ENCODE data around the gene DUSP6. TPM values are rescaled to one million over a fixed set of nuclear protein-coding genes. Genes with fewer than 3 reads are reported as not detected.

Gene DUSP6
- total and polyA plus RNA-seq, 2 of the 13 experiments (the other 11 are each of a cell fraction or from before 2014, with no cell fraction given) = 40.9 to 161 TPM

DNA sequence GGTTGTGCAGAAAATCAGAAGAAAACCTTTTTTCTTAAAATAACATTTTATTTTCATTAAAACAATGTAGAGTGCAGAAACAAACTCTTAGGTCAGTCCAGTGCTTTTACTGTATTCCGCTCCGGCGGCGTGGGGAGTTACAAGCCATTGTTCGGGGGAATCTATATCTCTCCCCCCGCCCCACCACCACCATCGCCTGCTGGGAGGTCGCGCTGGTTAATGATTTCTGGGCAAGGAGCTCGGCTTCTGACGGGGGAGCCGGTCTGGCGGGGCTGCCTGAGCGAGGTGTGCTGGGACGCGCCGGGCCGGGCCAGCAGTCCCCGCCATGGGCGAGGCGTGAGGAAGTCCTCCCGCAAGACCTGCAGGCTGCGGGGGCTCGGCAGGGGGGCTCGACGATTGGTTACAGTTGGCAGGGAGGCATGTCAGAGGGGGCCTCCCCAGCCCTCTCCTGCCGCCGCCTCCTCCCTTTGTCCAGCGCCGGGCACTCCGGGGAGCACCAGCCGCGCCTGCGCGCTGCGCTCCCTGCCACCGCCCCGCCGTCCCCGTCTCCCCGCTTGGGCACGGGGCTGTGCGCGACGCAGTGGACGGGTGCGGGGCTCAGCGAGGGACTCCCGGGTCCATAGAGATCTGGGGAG, 1.0 kb upstream of the DUSP6 start (continued):
- TF ChIP-seq, protein P1, sequence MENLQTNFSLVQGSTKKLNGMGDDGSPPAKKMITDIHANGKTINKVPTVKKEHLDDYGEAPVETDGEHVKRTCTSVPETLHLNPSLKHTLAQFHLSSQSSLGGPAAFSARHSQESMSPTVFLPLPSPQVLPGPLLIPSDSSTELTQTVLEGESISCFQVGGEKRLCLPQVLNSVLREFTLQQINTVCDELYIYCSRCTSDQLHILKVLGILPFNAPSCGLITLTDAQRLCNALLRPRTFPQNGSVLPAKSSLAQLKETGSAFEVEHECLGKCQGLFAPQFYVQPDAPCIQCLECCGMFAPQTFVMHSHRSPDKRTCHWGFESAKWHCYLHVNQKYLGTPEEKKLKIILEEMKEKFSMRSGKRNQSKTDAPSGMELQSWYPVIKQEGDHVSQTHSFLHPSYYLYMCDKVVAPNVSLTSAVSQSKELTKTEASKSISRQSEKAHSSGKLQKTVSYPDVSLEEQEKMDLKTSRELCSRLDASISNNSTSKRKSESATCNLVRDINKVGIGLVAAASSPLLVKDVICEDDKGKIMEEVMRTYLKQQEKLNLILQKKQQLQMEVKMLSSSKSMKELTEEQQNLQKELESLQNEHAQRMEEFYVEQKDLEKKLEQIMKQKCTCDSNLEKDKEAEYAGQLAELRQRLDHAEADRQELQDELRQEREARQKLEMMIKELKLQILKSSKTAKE (CRISPR knock-in tag; IDR thresholded peaks at IDR 0.05; ENCODE audit: borderline replicate concordance) = no peak
- no peak; the same call in 1 of the 2 replicates for TF ChIP-seq PAX8 (CRISPR knock-in tag; IDR thresholded peaks at IDR 0.05; ENCODE audit: borderline replicate concordance)
- TF ChIP-seq ZNF839 (CRISPR knock-in tag; IDR thresholded peaks at IDR 0.05; ENCODE audit: borderline replicate concordance) = 0 out of 2 replicates have a peak, but pooled peaks have one; percentile 14
- no peak for TF ChIP-seq MBD4 (IDR thresholded peaks at IDR 0.05; ENCODE audit: borderline replicate concordance, low read length)
- TF ChIP-seq TOE1 (CRISPR knock-in tag; IDR thresholded peaks at IDR 0.05) = no peak
- TF ChIP-seq ZNF879 (CRISPR knock-in tag; IDR thresholded peaks at IDR 0.05) = peak; percentile 76; the same call in 1 of the 2 replicates
- TF ChIP-seq ZFP82 (CRISPR knock-in tag; IDR thresholded peaks at IDR 0.05; ENCODE audit: borderline replicate concordance) = peak; percentile 75; the same call in 1 of the 2 replicates
- peak; percentile 98 for TF ChIP-seq ZSCAN22 (CRISPR knock-in tag; IDR thresholded peaks at IDR 0.05)
- peak; percentile 88; the same call in 1 of the 2 replicates for TF ChIP-seq ZNF501 (CRISPR knock-in tag; IDR thresholded peaks at IDR 0.05)
- TF ChIP-seq, protein P2, sequence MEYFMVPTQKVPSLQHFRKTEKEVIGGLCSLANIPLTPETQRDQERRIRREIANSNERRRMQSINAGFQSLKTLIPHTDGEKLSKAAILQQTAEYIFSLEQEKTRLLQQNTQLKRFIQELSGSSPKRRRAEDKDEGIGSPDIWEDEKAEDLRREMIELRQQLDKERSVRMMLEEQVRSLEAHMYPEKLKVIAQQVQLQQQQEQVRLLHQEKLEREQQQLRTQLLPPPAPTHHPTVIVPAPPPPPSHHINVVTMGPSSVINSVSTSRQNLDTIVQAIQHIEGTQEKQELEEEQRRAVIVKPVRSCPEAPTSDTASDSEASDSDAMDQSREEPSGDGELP (IDR thresholded peaks at IDR 0.05; ENCODE audit: borderline replicate concordance, low read depth) = peak; percentile 6; the same call in 1 of the 2 replicates
- TF ChIP-seq ZNF343 (CRISPR knock-in tag; IDR thresholded peaks at IDR 0.05) = peak; percentile 24; the same call in 1 of the 2 replicates
- TF ChIP-seq ZNF768 (CRISPR knock-in tag; IDR thresholded peaks at IDR 0.05) = peak; percentile 35; the same call in 1 of the 2 replicates
- peak; percentile 76; the same call in 1 of the 2 replicates for TF ChIP-seq ZFP90 (CRISPR knock-in tag; IDR thresholded peaks at IDR 0.05; ENCODE audit: borderline replicate concordance)
- TF ChIP-seq ZNF558 (CRISPR knock-in tag; IDR thresholded peaks at IDR 0.05; ENCODE audit: borderline replicate concordance) = 0 out of 2 replicates have a peak, but pooled peaks have one; percentile 43
- 0 out of 2 replicates have a peak, but pooled peaks have one; percentile 63 for TF ChIP-seq ZNF232 (CRISPR knock-in tag; IDR thresholded peaks at IDR 0.05; ENCODE audit: borderline replicate concordance)
- TF ChIP-seq, protein P3, sequence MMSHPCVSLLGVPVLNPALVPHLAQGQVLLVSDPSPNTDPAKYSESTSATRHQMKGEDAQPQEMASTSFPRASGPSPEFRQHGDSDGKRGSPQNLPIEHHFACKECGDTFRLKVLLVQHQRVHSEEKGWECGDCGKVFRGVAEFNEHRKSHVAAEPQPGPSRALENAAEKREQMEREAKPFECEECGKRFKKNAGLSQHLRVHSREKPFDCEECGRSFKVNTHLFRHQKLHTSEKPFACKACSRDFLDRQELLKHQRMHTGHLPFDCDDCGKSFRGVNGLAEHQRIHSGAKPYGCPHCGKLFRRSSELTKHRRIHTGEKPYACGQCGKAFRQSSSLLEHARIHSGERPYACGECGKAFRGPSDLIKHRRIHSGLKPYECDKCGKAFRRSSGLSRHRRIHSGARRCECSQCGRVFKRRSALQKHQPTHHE (CRISPR knock-in tag; IDR thresholded peaks at IDR 0.05; ENCODE audit: borderline replicate concordance) = no peak; the same call in 1 of the 2 replicates
- TF ChIP-seq HOXA5 (CRISPR knock-in tag; IDR thresholded peaks at IDR 0.05) = peak; percentile 67; the same call in 1 of the 2 replicates
- peak; percentile 26; the same call in 1 of the 2 replicates for TF ChIP-seq SIN3A (IDR thresholded peaks at IDR 0.05; ENCODE audit: borderline replicate concordance, low read depth, low read length)
- no peak for TF ChIP-seq SMYD3 (CRISPR knock-in tag; IDR thresholded peaks at IDR 0.05)
- TF ChIP-seq CAMTA2 (CRISPR knock-in tag; IDR thresholded peaks at IDR 0.05; ENCODE audit: borderline replicate concordance) = no peak
- TF ChIP-seq PHF21A (CRISPR knock-in tag; IDR thresholded peaks at IDR 0.05) = no peak
- TF ChIP-seq, protein P4, sequence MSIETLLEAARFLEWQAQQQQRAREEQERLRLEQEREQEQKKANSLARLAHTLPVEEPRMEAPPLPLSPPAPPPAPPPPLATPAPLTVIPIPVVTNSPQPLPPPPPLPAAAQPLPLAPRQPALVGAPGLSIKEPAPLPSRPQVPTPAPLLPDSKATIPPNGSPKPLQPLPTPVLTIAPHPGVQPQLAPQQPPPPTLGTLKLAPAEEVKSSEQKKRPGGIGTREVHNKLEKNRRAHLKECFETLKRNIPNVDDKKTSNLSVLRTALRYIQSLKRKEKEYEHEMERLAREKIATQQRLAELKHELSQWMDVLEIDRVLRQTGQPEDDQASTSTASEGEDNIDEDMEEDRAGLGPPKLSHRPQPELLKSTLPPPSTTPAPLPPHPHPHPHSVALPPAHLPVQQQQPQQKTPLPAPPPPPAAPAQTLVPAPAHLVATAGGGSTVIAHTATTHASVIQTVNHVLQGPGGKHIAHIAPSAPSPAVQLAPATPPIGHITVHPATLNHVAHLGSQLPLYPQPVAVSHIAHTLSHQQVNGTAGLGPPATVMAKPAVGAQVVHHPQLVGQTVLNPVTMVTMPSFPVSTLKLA (IDR thresholded peaks at IDR 0.05) = no peak
- no peak for TF ChIP-seq NCOA1 (CRISPR knock-in tag; IDR thresholded peaks at IDR 0.05)
- no peak for TF ChIP-seq ZNF24 (IDR thresholded peaks at IDR 0.05)
- TF ChIP-seq BCL6 (CRISPR knock-in tag; IDR thresholded peaks at IDR 0.05) = peak; percentile 16; the same call in 1 of the 2 replicates
